H9 (cell line): ENCODE data around the gene MYDGF. TPM values are rescaled to one million over a fixed set of nuclear protein-coding genes. Genes with fewer than 3 reads are reported as not detected.

Experiments used
- DNase-seq: peaks from one replicate; pipeline ENCODE4 v3.0.0-alpha.2; 2017
- H2AFZ ChIP-seq: one replicate; pipeline ENCODE4 v1.6.1; 2013; ENCODE audit warnings: mild to moderate bottlenecking, low read length, control low read depth, moderate library complexity
- H2AK5ac ChIP-seq: 2 replicates; pipeline ENCODE4 v1.6.1; 2013; ENCODE audit warnings: low read length, control low read depth, mixed read lengths; ENCODE audit not compliant: insufficient read length
- H2BK120ac ChIP-seq: one replicate; pipeline ENCODE4 v1.6.1; 2013; ENCODE audit warnings: low read depth, mild to moderate bottlenecking, low read length, control low read depth, inconsistent platforms; ENCODE audit not compliant: poor library complexity, severe bottlenecking
- H2BK12ac ChIP-seq: 2 replicates; pipeline ENCODE4 v1.6.1; 2013; ENCODE audit warnings: low read length, control low read depth, mixed read lengths, low read depth; ENCODE audit not compliant: insufficient read length
- H2BK15ac ChIP-seq: 2 replicates; pipeline ENCODE4 v1.6.1; 2013; ENCODE audit warnings: low read depth, low read length, control low read depth
- H2BK20ac ChIP-seq: one replicate; pipeline ENCODE4 v1.6.1; 2013; ENCODE audit warnings: low read depth, mild to moderate bottlenecking, low read length, control low read depth, inconsistent platforms; ENCODE audit not compliant: poor library complexity, severe bottlenecking
- H2BK5ac ChIP-seq: 2 replicates; pipeline ENCODE4 v1.6.1; 2013; ENCODE audit warnings: low read length, control low read depth, mixed read lengths; ENCODE audit not compliant: insufficient read length
- H3K14ac ChIP-seq: 2 replicates; pipeline ENCODE4 v1.6.1; 2013; ENCODE audit warnings: low read length, control low read depth; ENCODE audit not compliant: insufficient read depth
- H3K18ac ChIP-seq: 2 replicates; pipeline ENCODE4 v1.6.1; 2013; ENCODE audit warnings: low read depth, mild to moderate bottlenecking, mixed read lengths, low read length, control low read depth; ENCODE audit not compliant: insufficient read length
- H3K23ac ChIP-seq: 2 replicates; pipeline ENCODE4 v1.6.1; 2013; ENCODE audit warnings: low read length, control low read depth, mixed read lengths, low read depth; ENCODE audit not compliant: insufficient read length
- H3K23me2 ChIP-seq: 2 replicates; pipeline ENCODE4 v1.6.1; 2013; ENCODE audit warnings: low read depth, mild to moderate bottlenecking, mixed read lengths, low read length, control low read depth; ENCODE audit not compliant: insufficient read length, poor library complexity, severe bottlenecking
- H3K27ac ChIP-seq: 2 replicates; pipeline ENCODE4 v1.5.1; 2013; ENCODE audit warnings: low read length, control low read depth, mixed read lengths, low read depth; ENCODE audit not compliant: insufficient read length
- H3K27me3 ChIP-seq: 2 replicates; pipeline ENCODE4 v1.6.1; 2013; ENCODE audit warnings: low read length, control low read depth, inconsistent platforms; ENCODE audit not compliant: insufficient read depth
- H3K4ac ChIP-seq: 2 replicates; pipeline ENCODE4 v1.6.1; 2013; ENCODE audit warnings: low read depth, mild to moderate bottlenecking, control low read depth, inconsistent platforms, low read length, moderate library complexity
- H3K4me1 ChIP-seq: 2 replicates; pipeline ENCODE4 v1.6.1; 2013; ENCODE audit warnings: low read length, control low read depth, inconsistent platforms; ENCODE audit not compliant: insufficient read depth
- H3K4me2 ChIP-seq: 2 replicates; pipeline ENCODE4 v1.6.1; 2013; ENCODE audit warnings: low read length, control low read depth, mixed read lengths; ENCODE audit not compliant: insufficient read length, insufficient read depth
- H3K56ac ChIP-seq: 2 replicates; pipeline ENCODE4 v1.6.1; 2013; ENCODE audit warnings: low read depth, mild to moderate bottlenecking, mixed read lengths, low read length, control low read depth; ENCODE audit not compliant: insufficient read length
- H3K79me1 ChIP-seq: 2 replicates; pipeline ENCODE4 v1.6.1; 2013; ENCODE audit warnings: low read depth, mild to moderate bottlenecking, moderate library complexity, low read length, control low read depth, inconsistent platforms; ENCODE audit not compliant: insufficient read depth, poor library complexity, severe bottlenecking
- H3K79me2 ChIP-seq: 2 replicates; pipeline ENCODE4 v1.6.1; 2013; ENCODE audit warnings: low read length, control low read depth, inconsistent platforms; ENCODE audit not compliant: insufficient read depth
- H3K9ac ChIP-seq: 2 replicates; pipeline ENCODE4 v1.6.1; 2013; ENCODE audit warnings: low read length, control low read depth, mixed read lengths; ENCODE audit not compliant: insufficient read length; ENCODE audit errors: extremely low read depth
- H3K9me3 ChIP-seq: one replicate; pipeline ENCODE4 v1.6.1; 2013; ENCODE audit warnings: low read depth, low read length, inconsistent platforms; ENCODE audit not compliant: control insufficient read depth
- H3T11ph ChIP-seq: one replicate; pipeline ENCODE4 v1.6.1; 2013; ENCODE audit warnings: mild to moderate bottlenecking, low read length, control low read depth, inconsistent platforms
- H4K20me1 ChIP-seq: one replicate; pipeline ENCODE4 v1.6.1; 2013; ENCODE audit not compliant: control insufficient read depth, insufficient read length, insufficient read depth
- H4K5ac ChIP-seq: 2 replicates; pipeline ENCODE4 v1.6.1; 2013; ENCODE audit warnings: low read depth, mild to moderate bottlenecking, mixed read lengths, low read length, control low read depth; ENCODE audit not compliant: insufficient read length
- H4K8ac ChIP-seq: replicated peaks from 2 replicates; pipeline ENCODE4 v1.6.1; 2013; ENCODE audit warnings: low read length, control low read depth, mixed read lengths, low read depth; ENCODE audit not compliant: insufficient read length
- H4K91ac ChIP-seq: 2 replicates; pipeline ENCODE4 v1.6.1; 2013; ENCODE audit warnings: low read depth, mild to moderate bottlenecking, moderate library complexity, mixed read lengths, low read length, control low read depth; ENCODE audit not compliant: insufficient read length
- H3K27ac Mint-ChIP-seq, 3 experiments: 2 replicates in 2 of 3; 3 replicates in 1 of 3; pipeline ENCODE4 v1.8.0; 2020 to 2021; ENCODE audit warnings: mixed read lengths in 3 of 3, mild to moderate bottlenecking in 1 of 3, moderate library complexity in 1 of 3
- H3K27me3 Mint-ChIP-seq: 2 replicates; pipeline ENCODE4 v1.8.0; 2021; ENCODE audit warnings: low read depth, mild to moderate bottlenecking, moderate library complexity, mixed read lengths
- H3K36me3 Mint-ChIP-seq, 3 experiments: 2 replicates in 2 of 3; 3 replicates in 1 of 3; pipeline ENCODE4 v1.8.0; 2020 to 2021; ENCODE audit warnings: low read depth in 3 of 3, mixed read lengths in 3 of 3; ENCODE audit not compliant: insufficient read depth in 1 of 3
- H3K4me1 Mint-ChIP-seq, 2 experiments: 2 replicates each; pipeline ENCODE4 v1.8.0; 2020; ENCODE audit warnings: mixed read lengths in 2 of 2
- H3K4me3 Mint-ChIP-seq, 2 experiments: 2 replicates in 1 of 2; 3 replicates in 1 of 2; pipeline ENCODE4 v1.8.0; 2020 to 2021; ENCODE audit warnings: mild to moderate bottlenecking in 2 of 2, mixed read lengths in 2 of 2, moderate library complexity in 1 of 2
- H3K9me3 Mint-ChIP-seq, 2 experiments: 2 replicates in 1 of 2; 3 replicates in 1 of 2; pipeline ENCODE4 v1.8.0; 2020; ENCODE audit warnings: mild to moderate bottlenecking in 2 of 2, mixed read lengths in 2 of 2, moderate library complexity in 1 of 2
- WGBS: extraction: QIAGEN DNeasy Blood & Tissue Kit; methylation state at CpG from one replicate; pipeline ENCODE4 v1.1.7; 2013; ENCODE audit warnings: missing lambda C conversion rate, low lambda C conversion rate, mixed read lengths; ENCODE audit not compliant: insufficient read length; ENCODE audit errors: extremely low coverage; 5-methylcytosine and 5-hydroxymethylcytosine counted together
- total RNA-seq: library from RNA; stranded (reverse); gene quantifications from 2 replicates; pipeline ENCODE4 v1.2.1, GENCODE V29; 2021
- TF ChIP-seq, protein P1 (sequence below): fragments of 200-600 bp; sonication (generic); conservative IDR thresholded peaks from 3 replicates; pipeline ENCODE4 v1.8.0; 2021; ENCODE audit warnings: antibody characterized with exemption, mild to moderate bottlenecking

Gene MYDGF
- total RNA-seq, 1 experiment from 2014 or later, result 43.4 TPM

DNA sequence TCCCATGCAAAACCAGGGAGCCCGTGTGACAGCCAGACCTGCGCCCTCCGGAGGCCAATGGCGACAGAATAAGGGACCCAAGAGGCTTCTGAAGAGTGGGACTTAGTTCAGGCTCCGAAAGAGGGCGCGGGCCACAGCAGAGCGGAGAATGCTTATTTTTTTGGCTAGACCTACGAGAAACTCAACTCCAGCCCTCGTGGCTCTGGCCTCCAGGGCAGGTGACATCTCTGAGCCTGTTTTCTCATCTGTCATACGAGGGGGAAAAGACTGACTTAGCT, 30.5 kb upstream of the MYDGF start:
- Histone ChIP-seq H2BK120ac (no peak overlapping the region), H4K5ac (no peak overlapping the region), H3K23me2 (no peaks in the 10 kb centered on the region), H2BK20ac (no peak overlapping the region), H4K20me1 (no peaks in the 10 kb centered on the region), H3K9ac (no peak overlapping the region), H3K18ac (no peak overlapping the region), H3K56ac (no peak overlapping the region), H3K4ac (no peak overlapping the region), H2BK5ac (no peak overlapping the region), H3K27ac (no peak overlapping the region), H3K4me1 (no peaks in the 10 kb centered on the region), H3K27me3 (no peaks in the 10 kb centered on the region), H4K91ac (no peak overlapping the region), H3T11ph (no peak overlapping the region), H3K79me1 (no peaks in the 10 kb centered on the region), H2AK5ac (no peak overlapping the region), H3K14ac (no peak overlapping the region), H3K9me3 (no peaks in the 10 kb centered on the region), H3K79me2 (no peaks in the 10 kb centered on the region), H3K23ac (no peak overlapping the region), H2BK12ac (no peak overlapping the region), H3K4me2 (no peak overlapping the region), H2AFZ (no peak overlapping the region), H2BK15ac (no peak overlapping the region), H4K8ac (no peak overlapping the region)
- Mint-ChIP-seq H3K27me3 (no peaks in the 10 kb centered on the region), H3K27ac (no peak overlapping the region), H3K36me3 (peaks cover 23 to 72% (median 59%) of the 10 kb centered on the region in 3 experiments; a peak in 6 of 7 replicates), H3K4me3 (no peak overlapping the region), H3K4me1 (no peaks in the 10 kb centered on the region), H3K9me3 (no peaks in the 10 kb centered on the region)
- no peak for DNase-seq
- no CpG with 5 or more reads among the region's 11 CpGs for WGBS
- TF ChIP-seq, protein P1, sequence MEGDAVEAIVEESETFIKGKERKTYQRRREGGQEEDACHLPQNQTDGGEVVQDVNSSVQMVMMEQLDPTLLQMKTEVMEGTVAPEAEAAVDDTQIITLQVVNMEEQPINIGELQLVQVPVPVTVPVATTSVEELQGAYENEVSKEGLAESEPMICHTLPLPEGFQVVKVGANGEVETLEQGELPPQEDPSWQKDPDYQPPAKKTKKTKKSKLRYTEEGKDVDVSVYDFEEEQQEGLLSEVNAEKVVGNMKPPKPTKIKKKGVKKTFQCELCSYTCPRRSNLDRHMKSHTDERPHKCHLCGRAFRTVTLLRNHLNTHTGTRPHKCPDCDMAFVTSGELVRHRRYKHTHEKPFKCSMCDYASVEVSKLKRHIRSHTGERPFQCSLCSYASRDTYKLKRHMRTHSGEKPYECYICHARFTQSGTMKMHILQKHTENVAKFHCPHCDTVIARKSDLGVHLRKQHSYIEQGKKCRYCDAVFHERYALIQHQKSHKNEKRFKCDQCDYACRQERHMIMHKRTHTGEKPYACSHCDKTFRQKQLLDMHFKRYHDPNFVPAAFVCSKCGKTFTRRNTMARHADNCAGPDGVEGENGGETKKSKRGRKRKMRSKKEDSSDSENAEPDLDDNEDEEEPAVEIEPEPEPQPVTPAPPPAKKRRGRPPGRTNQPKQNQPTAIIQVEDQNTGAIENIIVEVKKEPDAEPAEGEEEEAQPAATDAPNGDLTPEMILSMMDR, result peak; percentile 27; the same call in 2 of the 3 replicates
